HG02642 (cell line): ENCODE data around the gene FSTL4.
"Not testable (repeated sequence)": the region's sequence is repeated elsewhere in the genome, so short reads cannot be mapped to it uniquely, and the experiment has no call there.

Experiments used
- ATAC-seq: cut with Tn5 transposase; IDR thresholded peaks from one replicate; pipeline ENCODE4 v1.9.1; 2021; ENCODE audit warnings: mild to moderate bottlenecking; ENCODE audit not compliant: unreplicated experiment, poor library complexity

Gene FSTL4

GRCh38 chr5:133396187-133396741, 216.1 kb downstream of the FSTL4 start:
- ATAC-seq: no peak

- ATAC-seq: not testable (repeated sequence)
Measured at GRCh38 chr5:133395207-133395606, 217.1 kb downstream of the FSTL4 start.

GRCh38 chr5:133394477-133394817, 217.9 kb downstream of the FSTL4 start:
- not testable (repeated sequence) for ATAC-seq

GRCh38 chr5:133393776-133394476, 218.4 kb downstream of the FSTL4 start:
- no peak for ATAC-seq

GRCh38 chr5:133392448-133392847, 219.9 kb downstream of the FSTL4 start:
- ATAC-seq: no peak

GRCh38 chr5:133391354-133392136, 220.8 kb downstream of the FSTL4 start:
- ATAC-seq: no peak

- no peak for ATAC-seq
Measured at GRCh38 chr5:133390416-133391353, 221.7 kb downstream of the FSTL4 start.

- ATAC-seq: no peak
Measured at GRCh38 chr5:133389066-133389590, 223.2 kb downstream of the FSTL4 start.

GRCh38 chr5:133387621-133388020, 224.7 kb downstream of the FSTL4 start:
- ATAC-seq: no peak

- ATAC-seq: no peak
Measured at GRCh38 chr5:133387091-133387490, 225.2 kb downstream of the FSTL4 start.

- no peak for ATAC-seq
Measured at GRCh38 chr5:133386662-133387061, 225.7 kb downstream of the FSTL4 start.

- no peak for ATAC-seq
Measured at GRCh38 chr5:133385346-133385745, 227.0 kb downstream of the FSTL4 start.

GRCh38 chr5:133384903-133385302, 227.4 kb downstream of the FSTL4 start:
- ATAC-seq: no peak

GRCh38 chr5:133384120-133384855, 228.1 kb downstream of the FSTL4 start:
- no peak for ATAC-seq

GRCh38 chr5:133383580-133383939, 228.8 kb downstream of the FSTL4 start:
- ATAC-seq: no peak

GRCh38 chr5:133382661-133383579, 229.4 kb downstream of the FSTL4 start:
- no peak for ATAC-seq

- ATAC-seq: no peak
Measured at GRCh38 chr5:133381571-133382365, 230.6 kb downstream of the FSTL4 start.

- ATAC-seq: no peak
Measured at GRCh38 chr5:133381041-133381440, 231.3 kb downstream of the FSTL4 start.
